Heart left ventricle (tissue), 16 donors: ENCODE results near the gene WRAP53. TPM values are rescaled to one million over a fixed set of nuclear protein-coding genes. Genes with fewer than 3 reads are reported as not detected.

Experiments
- ATAC-seq, 4 donors: fragments of 200-7000 bp; cut with Tn5 transposase; one replicate each; pipeline ENCODE4 v1.9.1; 2020 to 2022; ENCODE audit warnings: moderate library complexity in 4 of 4, mild to moderate bottlenecking in 3 of 4, moderate number of reproducible peaks in 1 of 4
- DNase-seq, 5 donors: peaks; one replicate each; pipeline ENCODE4 v3.0.0-alpha.2; 2020
- H3K27ac ChIP-seq, 12 donors: fragments of 200-600 bp; sonication (generic) in 4 of 12; one replicate each; pipeline versions ENCODE4 v1.5.0 to v1.8.0; 2016 to 2022; ENCODE audit warnings: mild to moderate bottlenecking in 2 of 12
- H3K27me3 ChIP-seq, 9 donors: fragments of 200-600 bp; sonication (generic) in 2 of 9; one replicate each; pipeline versions ENCODE4 v1.5.1 to v1.8.0; 2016 to 2022; ENCODE audit warnings: mild to moderate bottlenecking in 3 of 9
- H3K36me3 ChIP-seq, 9 donors: fragments of 200-600 bp; sonication (generic) in 2 of 9; one replicate each; pipeline versions ENCODE4 v1.5.0 to v1.8.0; 2018 to 2022; ENCODE audit warnings: mild to moderate bottlenecking in 2 of 9
- H3K4me1 ChIP-seq, 12 donors: fragments of 200-600 bp; sonication (generic) in 4 of 12; one replicate each; pipeline versions ENCODE4 v1.5.0 to v1.8.0; 2016 to 2022; ENCODE audit warnings: mild to moderate bottlenecking in 3 of 12
- H3K4me3 ChIP-seq, 12 donors: fragments of 200-600 bp; sonication (generic) in 4 of 12; one replicate each; pipeline versions ENCODE4 v1.5.0 to v1.8.0; 2017 to 2022; ENCODE audit warnings: mild to moderate bottlenecking in 9 of 12, moderate library complexity in 4 of 12
- H3K9me3 ChIP-seq, 12 donors: fragments of 200-600 bp; sonication (generic) in 4 of 12; one replicate each; pipeline versions ENCODE4 v1.5.0 to v1.8.0; 2016 to 2022; ENCODE audit warnings: mild to moderate bottlenecking in 1 of 12
- POLR2A ChIP-seq, 2 donors: fragments of 450-650 bp; IDR thresholded peaks; one replicate each; pipeline ENCODE4 v1.6.1; 2017; ENCODE audit warnings: antibody characterized with exemption in 2 of 2, mild to moderate bottlenecking in 2 of 2, moderate library complexity in 2 of 2
- WGBS, 4 donors: extraction: QIAGEN DNeasy Blood & Tissue Kit in 2 of 4; methylation state at CpG; one replicate each; pipeline versions ENCODE4 v1.1.5 to v1.1.7; 2013 to 2018; 5-methylcytosine and 5-hydroxymethylcytosine counted together
- intact Hi-C, 10 donors: fragments of 100-400 bp; cut with DNase I; formaldehyde crosslinking; loops; one replicate each; pipeline versions ENCODE4 v1.11.1 to v1.14.2; 2022
- polyA plus RNA-seq, 2 donors: library from polyadenylated mRNA; stranded (reverse); fragments of 200-250 nt; gene quantifications; one replicate each; pipeline ENCODE4 v1.2.3, GENCODE V29; 2013
- total RNA-seq, 9 donors: library from RNA; depleted of rRNA in 2 of 9; stranded (reverse); fragments of >200 nt in 2 of 9; fragmentation: NEBNext Ultra II Directional in 3 of 9; extraction: Animal tissue kit (Norgen Biotek cat#: 25700) in 3 of 9; gene quantifications; one replicate each; pipeline versions ENCODE4 v1.1.0 to v1.2.4, GENCODE V29; 2016 to 2023
- TF ChIP-seq, protein P1 (sequence below), 12 donors: fragments of 200-600 bp; sonication (generic) in 4 of 12; IDR thresholded peaks; one replicate each; pipeline versions ENCODE4 v1.5.0 to v1.8.0; 2018 to 2022; ENCODE audit warnings: antibody characterized with exemption in 12 of 12, mild to moderate bottlenecking in 5 of 12
- donor health status: ischemic (EF 13 %, LVEDD 7.1; RV severe dilation, severe dysfunction).
- donor health status: healthy with polysubstance abuse.
- donor health status: DM: no; HTN: yes; CAD: no.
- donor health status: DM: no; HTN: no; CAD: no.
- donor health status: ischemic (EF 25% LVEDD 6.9; RV normal size, moderate dysfunction).
- donor health status: ischemic (EF 25% LVEDD 5.7; RV mildly dilated, moderate dysfunction).
- donor health status: healthy.
- donor health status: DM: yes; HTN: yes; CAD: no.
- donor health status: ischemic (EF 35%, LVEDD 5.7; RV mildly dilated, moderate dysfunction).
- donor health status: nonischemic (EF 11% LVEDD 7.7; RV severe dilation, severe dysfunction).
- donor health status: DM: yes; HTN: yes; CAD: no.
- donor health status: PGD.
- donor health status: ischemic (EF 29% LVEDD 5.4; RV normal size, mild dysfunction).
- donor health status: nonischemic (EF 23%, LVEDD 6.1; RV moderate dilation, normal function).

The WRAP53 gene
- total and polyA plus RNA-seq, 11 donors, result 3.7 to 12.0 (median 5.0) TPM

DNA sequence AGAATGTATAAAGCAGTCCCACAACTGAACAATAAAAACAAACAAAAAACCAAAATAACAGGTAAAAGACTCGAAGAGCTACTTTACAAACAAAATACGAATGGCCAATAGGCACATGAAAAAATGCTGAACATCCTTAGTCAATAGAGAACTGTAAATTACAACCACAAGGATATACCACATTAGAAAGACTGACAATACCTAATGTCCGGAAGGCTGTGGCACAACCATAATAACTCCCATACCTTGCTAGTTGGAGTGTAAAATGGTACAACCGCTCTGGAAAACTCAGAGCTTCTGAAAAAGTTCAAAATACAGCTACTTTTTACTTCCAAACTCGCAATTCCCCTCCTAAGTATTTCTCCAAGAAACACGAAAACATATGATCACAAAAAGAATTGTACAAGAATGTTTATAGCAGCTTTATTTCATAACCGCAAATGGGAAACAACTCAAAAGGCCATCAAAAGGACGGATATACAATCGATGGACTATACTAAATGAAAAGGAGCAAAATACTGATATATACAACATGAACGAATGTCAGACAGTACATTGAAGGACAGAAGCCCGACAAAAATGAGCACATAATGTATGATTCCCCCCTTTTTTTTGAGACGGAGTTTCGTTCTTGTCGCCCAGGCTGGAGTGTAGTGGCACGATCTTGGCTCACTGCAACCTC is 3.3 kb upstream of the WRAP53 start:
- Histone ChIP-seq H3K9me3 (no peaks in the 10 kb centered on the region), H3K27me3 (no peaks in the 10 kb centered on the region), H3K4me1 (peaks cover 0 to 37% (median 24%) of the 10 kb centered on the region in 12 donors), H3K36me3 (peaks cover 0 to 4% (median 0%) of the 10 kb centered on the region in 9 donors), H3K27ac (peak overlapping the region; percentile 89 to 99 (median 96)), H3K4me3 (peak overlapping the region; percentile 67 to 97 (median 86))
- intact Hi-C loops, result loop anchor here in 8 of 10 donors (5.0 to 10.0 kb wide), 11 partner anchors 33 to 378 kb away; partner anchors contain the start of genes SHBG (in 4 of the 8), ATP1B2 (in 1 of the 8), CYB5D1 (in 1 of the 8) and EIF5A (in 1 of the 8)
- TF ChIP-seq POLR2A (IDR thresholded peaks at IDR 0.05), result no peak
- TF ChIP-seq, protein P1, sequence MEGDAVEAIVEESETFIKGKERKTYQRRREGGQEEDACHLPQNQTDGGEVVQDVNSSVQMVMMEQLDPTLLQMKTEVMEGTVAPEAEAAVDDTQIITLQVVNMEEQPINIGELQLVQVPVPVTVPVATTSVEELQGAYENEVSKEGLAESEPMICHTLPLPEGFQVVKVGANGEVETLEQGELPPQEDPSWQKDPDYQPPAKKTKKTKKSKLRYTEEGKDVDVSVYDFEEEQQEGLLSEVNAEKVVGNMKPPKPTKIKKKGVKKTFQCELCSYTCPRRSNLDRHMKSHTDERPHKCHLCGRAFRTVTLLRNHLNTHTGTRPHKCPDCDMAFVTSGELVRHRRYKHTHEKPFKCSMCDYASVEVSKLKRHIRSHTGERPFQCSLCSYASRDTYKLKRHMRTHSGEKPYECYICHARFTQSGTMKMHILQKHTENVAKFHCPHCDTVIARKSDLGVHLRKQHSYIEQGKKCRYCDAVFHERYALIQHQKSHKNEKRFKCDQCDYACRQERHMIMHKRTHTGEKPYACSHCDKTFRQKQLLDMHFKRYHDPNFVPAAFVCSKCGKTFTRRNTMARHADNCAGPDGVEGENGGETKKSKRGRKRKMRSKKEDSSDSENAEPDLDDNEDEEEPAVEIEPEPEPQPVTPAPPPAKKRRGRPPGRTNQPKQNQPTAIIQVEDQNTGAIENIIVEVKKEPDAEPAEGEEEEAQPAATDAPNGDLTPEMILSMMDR (IDR thresholded peaks at IDR 0.05), result no peak
- no peak for ATAC-seq
- 63 to 71% (median 69%) methylated on average over 15 of the region's 15 CpGs for WGBS, 4 donors
- DNase-seq, result no peak

DNA sequence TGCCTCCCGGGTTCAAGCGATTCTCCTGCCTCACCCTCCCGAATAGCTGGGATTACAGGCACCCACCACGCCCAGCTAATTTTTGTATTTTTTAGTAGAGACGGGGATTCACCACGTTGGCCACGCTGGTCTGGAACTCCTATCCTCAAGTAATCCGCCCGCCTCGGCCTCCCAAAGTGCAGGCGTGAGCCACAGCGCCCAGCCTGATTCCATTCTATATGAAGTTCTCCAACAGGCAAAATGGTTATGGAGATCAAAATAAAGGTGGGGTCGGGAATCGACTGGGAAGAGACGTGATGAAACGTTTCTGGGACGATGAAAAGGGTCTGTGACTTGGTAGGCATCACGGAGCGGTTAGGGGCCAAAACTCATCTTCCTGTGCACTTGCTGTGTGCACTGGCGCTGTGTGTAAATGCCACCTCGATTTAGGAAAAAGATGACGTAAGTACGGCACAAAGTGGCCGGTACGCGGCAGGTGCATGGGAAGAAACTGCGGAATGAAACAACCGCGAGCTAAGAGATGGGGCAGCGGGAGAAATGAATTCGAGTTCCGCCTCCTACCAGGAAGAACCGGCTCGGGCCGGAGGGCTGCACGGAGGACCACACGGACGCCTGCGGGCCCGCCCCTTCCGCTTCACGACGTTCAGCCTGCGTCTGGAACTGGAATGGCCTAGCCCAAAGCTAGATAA is 2.6 kb upstream of the WRAP53 start:
- H3K36me3 ChIP-seq, result peaks cover 0 to 11% (median 0%) of the 10 kb centered on the region in 9 donors
- no peaks in the 10 kb centered on the region for H3K9me3 ChIP-seq
- no peaks in the 10 kb centered on the region for H3K27me3 ChIP-seq
- peak overlapping the region; percentile 89 to 99 (median 96) for H3K27ac ChIP-seq
- intact Hi-C loops, result loop anchor here in 9 of 10 donors (2.0 to 10.0 kb wide), 13 partner anchors 33 to 378 kb away; partner anchors contain the start of genes SHBG (in 4 of the 9), ATP1B2 (in 1 of the 9), CYB5D1 (in 1 of the 9) and EIF5A (in 1 of the 9)
- WGBS, 4 donors, result 5 to 6% (median 5%) methylated on average over 42 to 44 of the region's 44 CpGs
- peak overlapping the region; percentile 67 to 97 (median 86) for H3K4me3 ChIP-seq
- ATAC-seq (peak; percentile 79 to 85 (median 82)), DNase-seq (peak; percentile 94 to 95 (median 94))
- peaks cover 0 to 37% (median 24%) of the 10 kb centered on the region in 12 donors for H3K4me1 ChIP-seq
- TF ChIP-seq, protein P1 (IDR thresholded peaks at IDR 0.05), result no peak
- peak in 1 of 2 donors; percentile 22 for TF ChIP-seq POLR2A (IDR thresholded peaks at IDR 0.05)

DNA sequence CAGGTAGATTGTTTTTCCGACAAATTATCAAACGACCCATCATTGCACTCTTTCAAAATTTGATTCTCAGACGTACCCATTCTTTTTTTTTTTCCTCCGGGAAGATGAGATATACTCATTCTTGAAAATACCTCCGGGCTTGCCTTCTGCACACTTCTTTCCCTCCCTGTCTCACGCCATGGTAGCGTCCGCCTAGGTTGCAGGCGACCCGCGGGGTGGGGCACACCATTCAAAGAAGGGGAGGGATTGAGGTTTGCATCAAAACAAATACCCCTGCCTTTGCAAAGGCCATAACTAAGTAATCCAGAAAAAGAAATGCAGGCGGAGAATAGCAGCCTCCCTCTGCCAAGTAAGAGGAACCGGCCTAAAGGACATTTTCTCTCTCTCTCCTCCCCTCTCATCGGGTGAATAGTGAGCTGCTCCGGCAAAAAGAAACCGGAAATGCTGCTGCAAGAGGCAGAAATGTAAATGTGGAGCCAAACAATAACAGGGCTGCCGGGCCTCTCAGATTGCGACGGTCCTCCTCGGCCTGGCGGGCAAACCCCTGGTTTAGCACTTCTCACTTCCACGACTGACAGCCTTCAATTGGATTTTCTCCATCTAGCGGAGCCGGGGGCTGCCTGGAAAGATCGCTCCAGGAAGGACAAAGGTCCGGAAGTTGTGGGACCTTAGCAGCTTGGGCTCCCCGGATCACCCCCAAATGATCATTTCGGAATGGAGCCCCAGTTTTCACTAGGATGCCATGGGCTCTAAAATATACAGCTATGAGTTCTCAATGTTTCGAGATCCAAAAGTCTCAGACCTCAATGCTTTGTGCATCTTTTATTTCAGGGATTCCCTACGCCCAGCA is 1.8 kb upstream of the WRAP53 start:
- Histone ChIP-seq H3K4me1 (peaks cover 0 to 37% (median 24%) of the 10 kb centered on the region in 12 donors), H3K27me3 (no peaks in the 10 kb centered on the region), H3K27ac (peak overlapping the region; percentile 89 to 99 (median 96)), H3K9me3 (no peaks in the 10 kb centered on the region), H3K36me3 (peaks cover 0 to 13% (median 0%) of the 10 kb centered on the region in 9 donors), H3K4me3 (peak overlapping the region; percentile 67 to 97 (median 86))
- intact Hi-C loops, result loop anchor here in 9 of 10 donors (1.0 to 10.0 kb wide), 14 partner anchors 34 to 379 kb away; partner anchors contain the start of genes SHBG (in 4 of the 9), ATP1B2 (in 1 of the 9), CYB5D1 (in 1 of the 9) and EIF5A (in 1 of the 9)
- ATAC-seq (peak; percentile 49 to 68 (median 63)), DNase-seq (peak; percentile 80 to 85 (median 82))
- 0% methylated on average over 25 to 30 of the region's 30 CpGs for WGBS, 4 donors
- TF ChIP-seq POLR2A (IDR thresholded peaks at IDR 0.05), result peak in 1 of 2 donors; percentile 80
- TF ChIP-seq, protein P1 (IDR thresholded peaks at IDR 0.05), result no peak
